HG03520 (cell line): ENCODE measurements around the gene MED26.
"Not testable (repeated sequence)": the region's sequence is repeated elsewhere in the genome, so short reads cannot be mapped to it uniquely, and the experiment has no call there.

Source experiments
- ATAC-seq: cut with Tn5 transposase; IDR thresholded peaks from one replicate; pipeline ENCODE4 v1.9.1; 2021; ENCODE audit warnings: mild to moderate bottlenecking, moderate library complexity; ENCODE audit not compliant: unreplicated experiment

Gene MED26, protein sequence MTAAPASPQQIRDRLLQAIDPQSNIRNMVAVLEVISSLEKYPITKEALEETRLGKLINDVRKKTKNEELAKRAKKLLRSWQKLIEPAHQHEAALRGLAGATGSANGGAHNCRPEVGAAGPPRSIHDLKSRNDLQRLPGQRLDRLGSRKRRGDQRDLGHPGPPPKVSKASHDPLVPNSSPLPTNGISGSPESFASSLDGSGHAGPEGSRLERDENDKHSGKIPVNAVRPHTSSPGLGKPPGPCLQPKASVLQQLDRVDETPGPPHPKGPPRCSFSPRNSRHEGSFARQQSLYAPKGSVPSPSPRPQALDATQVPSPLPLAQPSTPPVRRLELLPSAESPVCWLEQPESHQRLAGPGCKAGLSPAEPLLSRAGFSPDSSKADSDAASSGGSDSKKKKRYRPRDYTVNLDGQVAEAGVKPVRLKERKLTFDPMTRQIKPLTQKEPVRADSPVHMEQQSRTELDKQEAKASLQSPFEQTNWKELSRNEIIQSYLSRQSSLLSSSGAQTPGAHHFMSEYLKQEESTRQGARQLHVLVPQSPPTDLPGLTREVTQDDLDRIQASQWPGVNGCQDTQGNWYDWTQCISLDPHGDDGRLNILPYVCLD

DNA sequence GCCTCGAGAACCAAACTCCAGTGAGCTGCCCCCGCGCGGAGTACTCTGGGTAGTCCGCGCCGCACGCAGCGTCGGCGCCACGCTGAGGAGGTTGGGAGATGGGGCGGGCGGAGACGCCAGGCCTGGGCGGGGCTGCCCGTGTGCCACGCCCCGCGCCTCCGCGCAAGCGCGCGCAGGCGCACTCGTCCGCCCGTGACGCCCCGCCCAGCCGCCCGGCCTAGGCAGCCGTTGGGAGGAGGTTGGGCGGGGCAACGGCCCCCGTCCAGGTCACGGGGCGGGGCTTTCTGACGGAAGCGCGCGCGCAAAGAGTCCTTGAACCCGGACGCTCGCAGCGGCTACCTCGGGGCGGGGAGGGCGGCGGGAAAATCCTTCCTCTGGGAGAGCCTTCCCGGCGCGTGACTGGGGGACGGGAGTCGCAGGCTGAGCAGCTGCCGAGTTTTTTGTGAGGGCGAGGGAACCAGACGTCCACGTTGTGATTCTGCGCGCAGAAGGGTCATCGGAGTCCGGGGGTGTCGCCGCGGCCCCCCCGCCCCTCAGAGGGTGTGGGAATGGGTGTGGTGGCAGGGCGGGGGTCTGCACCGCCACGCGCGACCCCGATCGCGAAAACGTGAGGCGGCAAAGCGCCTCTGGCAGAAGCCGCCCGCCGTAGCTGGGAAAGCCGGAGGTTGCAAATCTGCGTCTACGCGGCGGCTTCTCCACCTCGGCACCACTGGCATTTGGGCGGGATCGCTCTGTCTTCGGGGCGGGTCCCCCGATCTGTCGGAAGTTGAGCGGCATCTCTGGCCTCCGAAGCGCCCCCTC, at the start of gene MED26:
Gene MED26 (minus strand): TSS at position 22 of the 801 bp plus-strand sequence. CDS start 261 bp downstream, outside the sequence.
- peak; percentile 85 for ATAC-seq

GRCh38 chr19:16677055-16677454, 49.1 kb upstream of the MED26 start:
- ATAC-seq, result no peak

- no peak for ATAC-seq
These were observed 48.2 kb upstream of the MED26 start for GRCh38 chr19:16676101-16676798.

DNA sequence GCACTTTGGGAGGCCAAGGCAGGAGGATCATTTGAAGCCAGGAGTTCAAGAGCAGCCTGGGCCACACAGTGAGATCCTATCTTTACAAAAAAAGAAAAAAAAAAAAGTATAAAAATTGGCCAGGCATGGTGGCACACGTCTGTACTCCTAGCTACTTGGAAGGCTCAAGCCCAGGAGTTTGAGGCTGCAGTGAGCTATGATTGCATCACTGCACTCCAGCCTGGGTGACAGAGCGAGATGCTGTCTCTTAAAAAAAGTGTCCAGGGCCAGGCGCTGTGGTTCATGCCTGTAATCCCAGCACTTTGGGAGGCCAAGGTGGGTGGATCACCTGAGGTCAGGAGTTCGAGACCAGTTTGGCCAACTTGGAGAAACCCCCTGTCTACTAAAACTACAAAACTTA, 45.8 kb upstream of the MED26 start:
- ATAC-seq, result not testable (repeated sequence)

- no peak for ATAC-seq
These were observed 45.2 kb upstream of the MED26 start for GRCh38 chr19:16673231-16673630.

DNA sequence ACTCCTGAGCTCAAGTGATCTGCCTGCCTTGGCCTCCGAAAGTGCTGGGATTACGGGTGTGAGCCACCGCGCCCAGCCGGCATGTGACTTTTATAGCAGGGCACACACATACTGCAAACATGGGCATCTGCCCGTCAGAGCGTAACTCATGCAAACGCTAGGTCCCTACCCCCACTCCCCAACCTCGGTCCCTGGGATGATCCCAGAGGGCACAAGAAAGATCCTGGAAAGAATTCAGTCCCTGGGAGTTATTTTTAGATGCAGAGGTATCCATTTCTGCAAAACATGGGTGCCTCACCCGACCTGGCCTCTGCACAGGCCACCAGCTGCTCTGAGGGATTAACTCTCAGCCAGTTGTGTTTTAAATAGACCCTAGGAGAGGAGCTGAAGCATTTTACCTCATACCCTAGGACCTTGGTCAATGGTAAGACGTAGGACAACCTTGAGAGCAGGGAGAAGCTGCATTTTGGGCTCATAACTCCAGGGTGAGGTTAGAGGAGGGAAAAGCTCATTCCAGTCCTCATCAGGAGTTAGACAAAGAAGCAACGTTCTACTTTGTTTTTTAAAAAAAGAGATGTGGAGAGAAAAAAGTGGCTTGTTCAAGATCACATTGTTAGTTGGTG, 43.8 kb upstream of the MED26 start:
- no peak for ATAC-seq

DNA sequence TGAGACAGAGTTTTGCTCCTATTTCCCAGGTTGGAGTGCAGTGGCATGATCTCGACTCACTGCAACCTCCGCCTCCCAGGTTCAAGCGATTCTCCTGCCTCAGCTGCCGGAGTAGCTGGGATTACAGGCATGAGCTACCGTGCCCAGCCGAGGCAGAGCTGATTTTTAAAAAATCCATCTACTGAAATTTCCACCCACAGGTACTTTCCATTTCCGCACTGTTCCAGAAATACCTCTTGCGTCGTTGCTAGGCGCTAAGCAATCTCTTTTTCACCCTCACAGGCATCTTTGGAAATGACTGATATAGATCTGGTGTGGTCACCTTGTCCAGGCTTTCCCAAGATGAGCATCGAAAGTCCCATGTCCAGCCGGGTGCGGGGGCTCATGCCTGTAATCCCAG, 42.3 kb upstream of the MED26 start:
- ATAC-seq, result no peak

- not testable (repeated sequence) for ATAC-seq
These were observed 40.7 kb upstream of the MED26 start for GRCh38 chr19:16668702-16669101.

DNA sequence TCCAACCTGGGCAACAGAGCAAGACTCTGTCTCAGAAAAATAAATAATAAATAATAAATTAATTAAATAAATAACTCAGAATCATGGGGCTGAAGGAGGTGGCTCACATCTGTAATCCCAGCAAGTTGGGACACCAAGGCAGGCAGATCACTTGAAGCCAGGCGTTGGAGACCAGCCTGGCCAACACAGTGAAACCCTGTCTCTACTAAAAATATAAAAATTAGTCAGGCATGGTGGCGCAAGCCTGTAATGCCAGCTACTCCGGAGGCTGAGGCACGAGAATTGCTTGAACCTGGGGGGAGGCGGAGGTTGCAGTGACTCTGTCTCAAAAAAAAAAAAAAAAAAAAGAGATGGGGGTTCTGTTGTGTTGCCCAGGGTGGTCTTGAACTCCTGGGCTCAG, 40.2 kb upstream of the MED26 start:
- ATAC-seq, result no peak

GRCh38 chr19:16661480-16662034, 33.6 kb upstream of the MED26 start:
- no peak for ATAC-seq

DNA sequence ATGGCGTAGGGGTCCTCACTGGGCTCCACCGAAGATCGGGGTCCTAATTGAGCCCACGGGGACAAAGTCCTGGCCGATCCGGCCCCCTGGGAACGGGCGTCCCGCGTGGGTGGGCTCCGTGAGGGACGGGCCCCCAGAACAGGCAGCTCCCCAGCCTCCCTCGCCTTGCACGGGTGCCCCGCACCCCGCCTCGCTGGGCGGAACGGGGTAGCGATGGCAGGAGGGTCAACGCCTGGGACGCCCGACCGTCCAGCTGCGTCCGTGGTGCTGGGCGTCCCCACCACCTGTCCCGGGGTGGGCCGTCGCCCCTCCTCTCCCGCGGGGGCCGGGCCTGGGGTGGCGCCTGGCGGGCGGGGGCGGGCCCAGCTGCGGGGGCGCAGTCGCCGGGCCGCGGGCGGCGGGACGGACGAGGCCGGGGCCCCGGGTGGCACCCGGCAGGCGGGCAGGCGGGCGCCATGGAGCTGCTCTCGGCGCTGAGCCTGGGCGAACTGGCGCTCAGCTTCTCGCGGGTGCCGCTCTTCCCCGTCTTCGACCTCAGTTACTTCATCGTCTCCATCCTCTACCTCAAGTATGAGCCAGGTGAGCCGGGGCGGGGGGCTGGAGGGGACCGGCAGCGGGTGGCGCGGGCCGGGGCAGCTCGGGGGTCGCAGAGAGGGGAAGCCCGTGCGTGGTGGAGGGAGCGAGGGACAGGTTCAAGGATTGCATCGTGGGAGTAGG, 32.9 kb upstream of the MED26 start, which contains the start of gene TMEM38A:
Gene TMEM38A (plus strand): TSS at position 377 of the 717 bp plus-strand sequence. CDS start 79 bp downstream, at position 456.
- no peak for ATAC-seq

DNA sequence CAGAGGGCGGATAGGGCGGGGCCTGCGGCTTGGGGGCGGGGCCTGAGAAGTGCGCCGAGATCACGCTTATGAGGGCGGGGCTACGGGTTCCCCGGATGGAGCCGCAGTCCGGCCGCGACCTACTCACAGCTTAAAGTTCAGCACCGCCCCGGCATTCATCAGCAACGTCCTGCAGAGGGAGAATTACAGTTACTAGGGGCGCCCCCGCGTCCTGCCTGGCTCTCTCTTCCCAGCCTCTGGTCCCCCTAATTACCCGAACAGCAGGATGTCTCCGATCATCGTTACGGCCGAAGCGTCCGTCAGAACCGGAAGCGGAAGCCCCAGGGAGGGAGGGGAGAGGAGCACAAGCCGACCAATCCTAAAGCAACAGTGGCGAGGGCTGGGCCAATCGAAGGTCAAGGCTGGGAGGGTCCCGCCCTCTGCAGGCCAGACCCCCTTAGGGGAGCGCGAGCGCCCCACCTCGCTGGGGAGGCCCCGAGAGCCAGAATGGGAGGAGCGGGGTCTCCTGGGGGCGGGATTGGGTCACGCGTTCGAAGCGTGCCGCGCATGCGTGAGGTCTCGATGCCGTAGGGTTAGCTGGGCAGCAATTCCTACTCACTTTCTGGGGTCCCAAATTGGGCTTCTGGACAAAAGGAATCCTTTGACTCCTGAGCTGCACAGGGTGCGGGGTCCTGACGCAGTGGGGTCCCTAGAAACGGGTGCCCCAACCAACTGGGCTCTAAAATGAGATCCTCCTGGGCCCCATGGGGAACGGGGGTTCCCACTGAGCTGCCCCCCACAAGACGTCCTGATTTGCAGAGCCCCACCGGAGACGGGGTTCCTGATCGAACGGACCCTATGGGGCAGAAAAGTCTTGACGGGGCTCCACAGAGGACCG, 32.1 kb upstream of the MED26 start, which contains the start of gene SMIM7:
Gene SMIM7 (minus strand): TSS at position 313 of the 877 bp plus-strand sequence. CDS start 34 bp downstream, at position 279.
- peak; percentile 88 for ATAC-seq

- no peak for ATAC-seq
These were observed 31.4 kb upstream of the MED26 start for GRCh38 chr19:16659464-16659831.

DNA sequence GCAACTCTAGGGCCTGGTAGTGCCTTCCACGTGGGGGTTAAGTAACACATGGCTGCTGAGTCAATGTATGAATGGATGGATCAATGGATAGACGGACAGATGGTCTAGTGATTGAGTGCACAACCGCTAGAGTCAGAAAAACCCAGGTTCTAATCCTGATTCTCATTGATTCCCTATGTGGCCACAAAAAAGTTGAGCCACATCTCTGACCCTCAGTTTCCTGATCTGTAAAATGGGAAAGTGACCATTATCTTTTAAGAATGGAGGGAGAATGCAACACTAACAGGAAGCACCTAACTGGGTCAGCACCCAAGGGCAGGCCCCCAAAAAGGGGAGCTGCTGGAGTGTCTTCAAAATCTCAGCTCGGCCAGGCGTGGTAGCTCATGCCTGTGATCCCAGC, 29.4 kb upstream of the MED26 start:
- no peak for ATAC-seq

DNA sequence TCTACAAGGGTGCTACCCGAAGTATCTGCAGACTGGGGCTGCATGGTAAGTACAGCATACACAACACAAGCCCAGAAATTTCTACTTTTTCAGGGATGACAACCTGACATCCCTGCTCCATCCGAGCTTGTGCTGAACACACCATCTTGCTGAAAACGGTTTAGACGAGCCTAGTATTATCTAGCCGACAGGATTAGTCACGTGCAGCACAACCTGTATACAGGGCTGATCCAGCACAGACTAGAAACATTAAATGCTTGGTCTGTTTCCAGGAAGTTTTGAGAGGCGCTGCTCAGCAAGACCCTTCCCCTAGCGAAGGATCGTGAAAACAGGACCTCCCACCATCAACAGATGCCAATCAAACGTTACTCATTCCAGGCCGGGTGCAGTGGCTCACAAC, 27.7 kb upstream of the MED26 start:
- ATAC-seq, result no peak

- ATAC-seq, result no peak
These were observed 26.6 kb upstream of the MED26 start for GRCh38 chr19:16654627-16655026.

DNA sequence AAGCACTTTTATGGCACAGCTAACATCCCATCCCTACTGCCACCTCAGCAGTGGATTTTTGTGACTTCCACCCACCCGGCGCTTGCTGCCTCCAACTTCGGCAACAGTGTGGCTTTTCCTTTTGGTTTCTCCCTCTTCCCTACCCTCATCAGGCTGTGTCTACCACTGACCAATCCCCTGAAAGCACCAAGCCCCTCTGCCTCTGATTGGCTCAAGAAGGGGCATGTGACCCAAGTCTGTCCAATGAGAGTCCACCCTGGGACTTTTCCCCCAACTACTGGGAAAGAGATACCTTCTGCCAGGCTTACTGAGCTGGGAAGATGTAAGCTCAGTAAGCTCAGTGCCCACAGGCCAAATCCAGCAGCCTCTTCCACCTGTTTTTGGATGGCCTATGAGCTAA, 26.1 kb upstream of the MED26 start:
- no peak for ATAC-seq

- no peak for ATAC-seq
These were observed 24.9 kb upstream of the MED26 start for GRCh38 chr19:16652854-16653253.
